Measurements from ENCODE around the gene GON4L. TPM values are rescaled to one million over a fixed set of nuclear protein-coding genes. Genes with fewer than 3 reads are reported as not detected.
"Not testable (repeated sequence)": the region's sequence is repeated elsewhere in the genome, so short reads cannot be mapped to it uniquely, and the experiment has no call there.

The GON4L gene
- total and polyA plus RNA-seq, 7 donors = 10.6 to 29.9 (median 21.0) TPM

DNA sequence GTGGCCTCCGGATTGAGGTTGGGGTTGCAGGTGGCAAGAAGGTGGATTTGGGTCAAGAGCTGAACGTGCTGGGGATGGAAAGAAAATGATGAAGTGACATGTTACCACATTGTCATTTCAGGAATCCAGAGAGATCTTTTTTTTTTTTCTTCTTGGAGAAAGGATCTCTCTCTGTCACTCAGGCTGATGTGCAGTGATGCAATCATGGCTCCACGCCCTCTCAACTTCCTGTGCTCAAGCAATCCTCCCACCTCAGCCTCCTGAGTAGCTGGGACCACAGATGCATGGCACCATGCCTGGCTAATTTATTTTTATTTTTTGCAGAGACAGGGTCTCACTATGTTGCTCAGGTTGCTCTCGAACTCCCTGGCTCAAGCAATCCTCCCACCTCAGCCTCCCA, 80.6 kb downstream of the GON4L start:
- Histone ChIP-seq H3K4me1 (no peaks in the 10 kb centered on the region), H3K4me3 (no peak overlapping the region), H3K27ac (no peak overlapping the region), H3K9me3 (no peaks in the 10 kb centered on the region), H3K36me3 (ENCODE audit: insufficient read depth in 1 of 2, low read depth in 1 of 2) (peaks cover 5 to 88% of the 10 kb centered on the region in 2 donors), H3K27me3 (ENCODE audit: insufficient read depth in 3 of 3, low read length in 2 of 3) (no peaks in the 10 kb centered on the region)
- peak; percentile 31 to 61 for DNase-seq
- ATAC-seq = peak in 1 of 4 donors; percentile 47
- WGBS, 3 donors = 85 to 91% (median 89%) methylated on average over 4 of the region's 4 CpGs
- intact Hi-C loops (cut with DNase I) = loop anchor here in 1 of 2 donors (10.0 kb wide), 1 partner anchor 148 kb away; no protein-coding TSS in a partner anchor
- TF ChIP-seq CTCF (IDR thresholded peaks at IDR 0.05) = no peak

DNA sequence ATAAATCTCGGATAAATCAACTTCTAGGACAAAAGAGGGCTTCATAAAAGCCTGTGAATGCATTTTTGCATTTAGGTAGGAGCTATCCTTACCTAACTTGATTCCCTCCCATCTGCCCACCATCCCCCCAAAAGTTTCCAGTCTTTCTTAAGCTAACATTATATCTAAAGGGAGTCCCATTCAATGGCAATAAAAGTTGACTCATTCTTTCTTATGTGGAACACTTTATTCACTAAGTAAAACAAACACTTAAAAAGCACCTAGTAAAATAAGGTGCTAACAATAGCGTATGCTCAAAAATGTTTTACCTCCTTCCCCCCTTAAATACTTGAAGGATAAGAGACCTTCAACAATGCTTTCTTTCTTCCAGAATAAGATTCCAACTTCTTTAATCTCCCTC, 83.8 kb downstream of the GON4L start:
- ATAC-seq = no peak
- no peaks in the 10 kb centered on the region for H3K4me1 ChIP-seq
- no peaks in the 10 kb centered on the region for H3K27me3 ChIP-seq (ENCODE audit: insufficient read depth in 3 of 3, low read length in 2 of 3)
- no peak overlapping the region for H3K4me3 ChIP-seq
- peaks cover 5 to 99% of the 10 kb centered on the region in 2 donors for H3K36me3 ChIP-seq (ENCODE audit: insufficient read depth in 1 of 2, low read depth in 1 of 2)
- WGBS, 3 donors = 83 to 90% (median 84%) methylated on average over 2 of the region's 2 CpGs
- intact Hi-C loops (cut with DNase I) = loop anchor here in 1 of 2 donors (10.0 kb wide), 1 partner anchor 152 kb away; no protein-coding TSS in a partner anchor
- TF ChIP-seq CTCF (IDR thresholded peaks at IDR 0.05) = no peak
- DNase-seq = no peak
- no peak overlapping the region for H3K27ac ChIP-seq
- H3K9me3 ChIP-seq = no peaks in the 10 kb centered on the region

GRCh38 chr1:155769257-155769656, 87.8 kb downstream of the GON4L start:
- no peaks in the 10 kb centered on the region for H3K4me1 ChIP-seq
- no peak overlapping the region for H3K4me3 ChIP-seq
- DNase-seq (no peak), ATAC-seq (no peak)
- H3K36me3 ChIP-seq (ENCODE audit: insufficient read depth in 1 of 2, low read depth in 1 of 2) = peaks cover 14 to 98% of the 10 kb centered on the region in 2 donors
- no peak for TF ChIP-seq CTCF (IDR thresholded peaks at IDR 0.05)
- intact Hi-C loops (cut with DNase I) = no loop called here
- H3K9me3 ChIP-seq = no peaks in the 10 kb centered on the region
- H3K27me3 ChIP-seq (ENCODE audit: insufficient read depth in 3 of 3, low read length in 2 of 3) = no peaks in the 10 kb centered on the region
- WGBS, 3 donors = 76 to 80% (median 78%) methylated on average over 5 of the region's 5 CpGs
- no peak overlapping the region for H3K27ac ChIP-seq

DNA sequence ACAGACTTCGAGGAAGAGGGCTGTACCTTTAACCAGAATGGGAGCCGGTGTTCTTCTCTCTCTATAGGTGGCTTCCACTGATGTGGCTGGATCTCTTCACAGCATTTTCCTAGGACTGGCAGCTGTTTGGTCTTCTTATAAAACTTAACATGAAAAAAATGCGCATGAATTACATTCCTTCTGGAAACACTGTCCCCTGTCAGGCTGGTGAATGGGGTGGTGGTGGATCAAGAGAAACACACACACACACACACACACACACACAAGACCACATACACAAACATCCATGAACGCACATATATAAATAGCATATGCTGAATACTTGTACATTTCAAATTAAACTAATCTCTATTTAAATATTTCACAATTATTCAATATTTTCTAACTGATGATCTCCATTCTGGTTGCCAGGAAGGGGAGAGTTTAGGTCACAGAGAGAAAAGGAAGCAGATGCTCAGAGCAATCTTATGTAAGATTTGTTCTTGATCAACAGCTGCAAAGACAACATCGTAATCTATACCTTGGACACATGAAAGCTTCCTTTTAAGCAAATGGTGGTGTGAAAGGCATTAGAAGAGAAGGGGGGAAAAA, 89.5 kb downstream of the GON4L start:
- H3K4me3 ChIP-seq; ATAC-seq; intact Hi-C loops (cut with DNase I); H3K27me3 ChIP-seq (ENCODE audit: insufficient read depth in 3 of 3, low read length in 2 of 3); H3K9me3 ChIP-seq; H3K27ac ChIP-seq; H3K4me1 ChIP-seq; DNase-seq: not testable (repeated sequence)
- H3K36me3 ChIP-seq (ENCODE audit: insufficient read depth in 1 of 2, low read depth in 1 of 2) = peaks cover 9 to 98% of the 10 kb centered on the region in 2 donors
- WGBS, 3 donors = 86 to 92% (median 90%) methylated on average over 3 of the region's 5 CpGs

DNA sequence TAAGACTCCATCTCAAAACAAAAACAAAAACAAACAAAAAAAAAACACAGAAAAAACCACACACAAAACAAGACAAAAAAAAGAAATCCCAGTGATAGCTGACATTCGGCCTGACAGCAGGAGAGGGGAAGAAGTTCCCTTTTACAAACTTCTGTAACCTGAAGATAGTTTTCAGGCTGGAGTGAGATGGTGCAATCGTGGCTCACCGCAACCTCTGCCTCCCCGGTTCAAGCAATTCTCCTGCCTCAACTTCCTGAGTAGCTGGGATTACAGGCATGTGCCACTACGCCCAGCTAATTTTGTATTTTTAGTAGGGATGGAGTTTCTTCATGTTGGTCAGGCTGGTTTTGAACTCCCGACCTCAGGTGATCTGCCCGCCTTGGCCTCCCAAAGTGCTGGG, 93.0 kb downstream of the GON4L start:
- H3K36me3 ChIP-seq (ENCODE audit: insufficient read depth in 1 of 2, low read depth in 1 of 2) = peaks cover 18 to 98% of the 10 kb centered on the region in 2 donors
- H3K27ac ChIP-seq; intact Hi-C loops (cut with DNase I); H3K4me1 ChIP-seq; H3K27me3 ChIP-seq (ENCODE audit: insufficient read depth in 3 of 3, low read length in 2 of 3); DNase-seq; H3K4me3 ChIP-seq; ATAC-seq; H3K9me3 ChIP-seq: not testable (repeated sequence)
- WGBS, 3 donors = 91 to 96% (median 91%) methylated on average over 7 of the region's 7 CpGs

DNA sequence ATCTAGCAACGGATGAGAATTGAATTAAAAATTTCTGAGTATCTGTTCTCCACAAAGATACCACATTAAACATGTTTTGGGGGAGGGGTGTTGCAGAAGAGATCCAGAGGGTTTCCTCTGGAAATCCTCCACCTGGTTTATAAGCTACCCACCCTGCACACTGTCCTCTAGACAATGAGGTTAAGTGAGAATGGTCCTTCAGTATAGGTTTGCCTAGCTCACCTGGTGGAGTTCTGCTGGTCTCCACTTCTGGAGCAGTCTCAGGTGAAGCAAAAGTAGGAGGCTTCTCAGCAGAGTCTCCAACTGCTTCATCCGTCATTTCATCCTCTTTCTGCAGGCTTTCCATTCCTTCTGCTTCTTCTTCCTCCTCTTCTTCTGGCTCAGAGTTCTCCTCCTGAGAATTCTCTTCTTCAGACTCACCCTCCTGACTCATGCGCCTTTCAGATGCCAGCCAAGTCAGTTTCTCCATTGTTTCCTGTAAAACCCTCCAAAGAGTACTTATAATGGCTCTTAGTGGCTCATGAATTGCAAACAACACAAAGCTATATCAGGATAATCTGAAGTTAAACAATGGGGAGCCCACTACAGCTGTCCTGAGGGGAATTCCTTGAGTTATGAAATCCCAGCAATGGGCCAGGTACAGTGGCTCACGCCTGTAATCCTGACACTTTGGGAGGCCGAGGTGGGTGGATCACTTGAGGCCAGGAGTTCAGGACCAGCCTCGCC, 93.8 kb downstream of the GON4L start:
- H3K4me3 ChIP-seq; H3K9me3 ChIP-seq; H3K27me3 ChIP-seq (ENCODE audit: insufficient read depth in 3 of 3, low read length in 2 of 3); H3K4me1 ChIP-seq; H3K27ac ChIP-seq; intact Hi-C loops (cut with DNase I): not testable (repeated sequence)
- peaks cover 18 to 98% of the 10 kb centered on the region in 2 donors for H3K36me3 ChIP-seq (ENCODE audit: insufficient read depth in 1 of 2, low read depth in 1 of 2)
- ATAC-seq (peak in 1 of 4 donors; percentile 47), DNase-seq (peak; percentile 56 to 67)
- WGBS, 3 donors = 85 to 91% (median 86%) methylated on average over 6 of the region's 6 CpGs
